ENCODE results near the gene TMEM204. TPM values are rescaled to one million over a fixed set of nuclear protein-coding genes. Genes with fewer than 3 reads are reported as not detected.

Gene TMEM204
- total and polyA plus RNA-seq, 9 donors, result 6.5 to 35.5 (median 13.8) TPM

DNA sequence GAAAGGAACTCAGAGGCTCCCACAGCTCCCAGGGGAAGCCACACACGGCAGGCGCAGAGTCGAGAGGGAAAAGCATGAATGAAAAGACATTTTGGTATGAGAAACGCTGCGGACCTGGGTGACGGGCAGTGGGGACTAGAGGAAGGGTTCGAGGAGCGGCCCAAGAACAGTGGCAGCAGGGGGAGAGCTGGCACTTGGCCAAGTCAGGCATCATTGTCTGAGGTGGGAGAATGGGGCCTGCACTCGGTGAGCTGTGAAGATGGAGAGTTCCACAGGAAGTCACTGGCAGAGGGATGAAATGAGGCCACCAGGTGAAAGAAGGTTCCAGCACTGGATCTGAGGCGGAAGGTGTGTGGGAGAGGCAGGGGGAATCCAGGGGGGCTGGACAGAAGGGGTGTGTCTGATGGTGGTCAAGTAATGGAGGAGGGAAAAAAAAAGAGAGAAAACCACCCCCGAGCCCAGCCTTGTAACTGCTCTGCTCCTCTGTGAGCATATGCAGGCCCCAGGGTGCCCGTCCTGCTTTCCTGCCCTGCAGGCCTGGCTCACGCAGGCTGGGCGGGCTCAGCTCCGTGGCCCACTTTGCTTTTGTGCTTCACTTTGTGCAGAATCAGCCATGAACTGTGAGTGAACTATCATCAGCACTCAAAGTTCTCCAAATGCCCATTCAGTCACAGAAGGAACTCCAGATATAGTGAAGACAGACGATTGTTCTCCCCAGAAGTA, 31.8 kb downstream of the TMEM204 start:
- Histone ChIP-seq H3K36me3 (no peaks in the 10 kb centered on the region), H3K4me1 (ENCODE audit: insufficient read depth) (no peaks in the 10 kb centered on the region), H3K27ac (no peak overlapping the region), H3K4me3 (no peak overlapping the region), H3K9me3 (no peaks in the 10 kb centered on the region), H3K27me3 (no peaks in the 10 kb centered on the region)
- TF ChIP-seq, protein P1, sequence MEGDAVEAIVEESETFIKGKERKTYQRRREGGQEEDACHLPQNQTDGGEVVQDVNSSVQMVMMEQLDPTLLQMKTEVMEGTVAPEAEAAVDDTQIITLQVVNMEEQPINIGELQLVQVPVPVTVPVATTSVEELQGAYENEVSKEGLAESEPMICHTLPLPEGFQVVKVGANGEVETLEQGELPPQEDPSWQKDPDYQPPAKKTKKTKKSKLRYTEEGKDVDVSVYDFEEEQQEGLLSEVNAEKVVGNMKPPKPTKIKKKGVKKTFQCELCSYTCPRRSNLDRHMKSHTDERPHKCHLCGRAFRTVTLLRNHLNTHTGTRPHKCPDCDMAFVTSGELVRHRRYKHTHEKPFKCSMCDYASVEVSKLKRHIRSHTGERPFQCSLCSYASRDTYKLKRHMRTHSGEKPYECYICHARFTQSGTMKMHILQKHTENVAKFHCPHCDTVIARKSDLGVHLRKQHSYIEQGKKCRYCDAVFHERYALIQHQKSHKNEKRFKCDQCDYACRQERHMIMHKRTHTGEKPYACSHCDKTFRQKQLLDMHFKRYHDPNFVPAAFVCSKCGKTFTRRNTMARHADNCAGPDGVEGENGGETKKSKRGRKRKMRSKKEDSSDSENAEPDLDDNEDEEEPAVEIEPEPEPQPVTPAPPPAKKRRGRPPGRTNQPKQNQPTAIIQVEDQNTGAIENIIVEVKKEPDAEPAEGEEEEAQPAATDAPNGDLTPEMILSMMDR (IDR thresholded peaks at IDR 0.05), result no peak
- no peak for TF ChIP-seq POLR2A (IDR thresholded peaks at IDR 0.05)
- TF ChIP-seq EP300 (IDR thresholded peaks at IDR 0.05), result no peak
- WGBS, 3 donors, result 84 to 87% (median 86%) methylated on average over 16 of the region's 16 CpGs
- intact Hi-C loops (cut with DNase I), result no loop called here
- DNase-seq, result no peak

GRCh38 chr16:1567988-1568387, 34.5 kb downstream of the TMEM204 start:
- no peaks in the 10 kb centered on the region for H3K36me3 ChIP-seq
- TF ChIP-seq EP300 (IDR thresholded peaks at IDR 0.05) (no peak), POLR2A (IDR thresholded peaks at IDR 0.05) (no peak)
- TF ChIP-seq, protein P1 (IDR thresholded peaks at IDR 0.05), result no peak
- no peaks in the 10 kb centered on the region for H3K4me1 ChIP-seq (ENCODE audit: insufficient read depth)
- intact Hi-C loops (cut with DNase I), result no loop called here
- WGBS, 3 donors, result 89 to 91% (median 90%) methylated on average over 13 of the region's 13 CpGs
- no peaks in the 10 kb centered on the region for H3K27me3 ChIP-seq
- H3K4me3 ChIP-seq, result no peak overlapping the region
- H3K27ac ChIP-seq, result no peak overlapping the region
- DNase-seq, result no peak
- H3K9me3 ChIP-seq, result no peaks in the 10 kb centered on the region

DNA sequence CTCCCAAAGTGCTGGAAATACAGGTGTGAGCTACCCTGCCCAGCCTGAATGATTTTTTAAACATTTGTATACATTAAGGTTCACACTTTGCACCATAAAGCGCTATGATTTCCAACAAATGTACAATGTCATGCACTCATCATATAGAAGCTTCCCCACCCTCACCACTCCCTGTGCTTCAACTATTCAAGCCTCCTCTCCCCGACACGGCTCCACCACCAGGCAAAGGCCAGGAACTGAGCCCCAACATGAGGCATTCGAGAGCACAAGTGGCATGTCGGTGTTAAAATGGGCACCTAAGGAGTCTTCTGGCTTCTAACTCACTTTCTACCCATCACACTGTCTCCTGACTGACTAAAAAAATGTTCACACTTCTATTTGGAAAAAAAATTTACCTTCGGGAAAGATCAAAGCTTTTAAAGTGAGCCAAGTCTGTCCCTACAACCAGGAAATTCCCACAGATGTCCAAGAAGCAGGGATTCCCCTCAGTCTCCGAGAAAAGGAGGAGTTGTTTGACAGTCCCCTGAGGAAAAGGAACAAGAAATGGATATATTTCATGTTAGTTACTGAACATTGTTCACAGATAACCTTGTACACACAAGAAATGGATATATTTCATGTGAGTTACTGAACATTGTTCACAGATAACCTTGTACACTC, 37.7 kb downstream of the TMEM204 start:
- H3K9me3 ChIP-seq, result no peaks in the 10 kb centered on the region
- TF ChIP-seq POLR2A (IDR thresholded peaks at IDR 0.05) (no peak), EP300 (IDR thresholded peaks at IDR 0.05) (no peak)
- TF ChIP-seq, protein P1 (IDR thresholded peaks at IDR 0.05), result no peak
- no peaks in the 10 kb centered on the region for H3K27me3 ChIP-seq
- intact Hi-C loops (cut with DNase I), result no loop called here
- no peak for DNase-seq
- no peaks in the 10 kb centered on the region for H3K4me1 ChIP-seq (ENCODE audit: insufficient read depth)
- no peak overlapping the region for H3K4me3 ChIP-seq
- no peaks in the 10 kb centered on the region for H3K36me3 ChIP-seq
- H3K27ac ChIP-seq, result no peak overlapping the region
- 76 to 83% (median 80%) methylated on average over 7 of the region's 7 CpGs for WGBS, 3 donors

- intact Hi-C loops (cut with DNase I), result no loop called here
- Histone ChIP-seq H3K9me3 (no peaks in the 10 kb centered on the region), H3K4me1 (ENCODE audit: insufficient read depth) (no peaks in the 10 kb centered on the region), H3K27ac (no peak overlapping the region), H3K36me3 (no peaks in the 10 kb centered on the region), H3K4me3 (no peak overlapping the region), H3K27me3 (no peaks in the 10 kb centered on the region)
- 84 to 89% (median 85%) methylated on average over 7 of the region's 7 CpGs for WGBS, 3 donors
- no peak for DNase-seq
- no peak for TF ChIP-seq EP300 (IDR thresholded peaks at IDR 0.05)
Measured at GRCh38 chr16:1572673-1573072, 39.2 kb downstream of the TMEM204 start.

- Histone ChIP-seq H3K4me3 (no peak overlapping the region), H3K27me3 (no peaks in the 10 kb centered on the region), H3K27ac (no peak overlapping the region), H3K9me3 (no peaks in the 10 kb centered on the region), H3K36me3 (no peaks in the 10 kb centered on the region), H3K4me1 (ENCODE audit: insufficient read depth) (no peaks in the 10 kb centered on the region)
- intact Hi-C loops (cut with DNase I), result no loop called here
- TF ChIP-seq, protein P1 (IDR thresholded peaks at IDR 0.05), result no peak
- TF ChIP-seq EP300 (IDR thresholded peaks at IDR 0.05) (no peak), POLR2A (IDR thresholded peaks at IDR 0.05) (no peak)
- DNase-seq, result no peak
- 85 to 94% (median 89%) methylated on average over 5 of the region's 5 CpGs for WGBS, 3 donors
Measured at GRCh38 chr16:1573301-1573700, 39.8 kb downstream of the TMEM204 start.

All from ovary (tissue), 9 donors.